Astrocyte (in vitro differentiated cells and primary cell): ENCODE measurements around the gene THADA.

Source experiments
- EZH2 ChIP-seq: IDR thresholded peaks from 2 replicates; pipeline ENCODE4 v1.6.1; 2012; ENCODE audit warnings: mild to moderate bottlenecking, low read length, inconsistent platforms; ENCODE audit not compliant: insufficient read depth
- TF ChIP-seq, protein P1 (sequence below): IDR thresholded peaks from 2 replicates; pipeline ENCODE4 v1.5.1; 2011; ENCODE audit warnings: low read depth, mild to moderate bottlenecking, inconsistent platforms, low read length, moderate library complexity; ENCODE audit not compliant: insufficient read depth

DNA sequence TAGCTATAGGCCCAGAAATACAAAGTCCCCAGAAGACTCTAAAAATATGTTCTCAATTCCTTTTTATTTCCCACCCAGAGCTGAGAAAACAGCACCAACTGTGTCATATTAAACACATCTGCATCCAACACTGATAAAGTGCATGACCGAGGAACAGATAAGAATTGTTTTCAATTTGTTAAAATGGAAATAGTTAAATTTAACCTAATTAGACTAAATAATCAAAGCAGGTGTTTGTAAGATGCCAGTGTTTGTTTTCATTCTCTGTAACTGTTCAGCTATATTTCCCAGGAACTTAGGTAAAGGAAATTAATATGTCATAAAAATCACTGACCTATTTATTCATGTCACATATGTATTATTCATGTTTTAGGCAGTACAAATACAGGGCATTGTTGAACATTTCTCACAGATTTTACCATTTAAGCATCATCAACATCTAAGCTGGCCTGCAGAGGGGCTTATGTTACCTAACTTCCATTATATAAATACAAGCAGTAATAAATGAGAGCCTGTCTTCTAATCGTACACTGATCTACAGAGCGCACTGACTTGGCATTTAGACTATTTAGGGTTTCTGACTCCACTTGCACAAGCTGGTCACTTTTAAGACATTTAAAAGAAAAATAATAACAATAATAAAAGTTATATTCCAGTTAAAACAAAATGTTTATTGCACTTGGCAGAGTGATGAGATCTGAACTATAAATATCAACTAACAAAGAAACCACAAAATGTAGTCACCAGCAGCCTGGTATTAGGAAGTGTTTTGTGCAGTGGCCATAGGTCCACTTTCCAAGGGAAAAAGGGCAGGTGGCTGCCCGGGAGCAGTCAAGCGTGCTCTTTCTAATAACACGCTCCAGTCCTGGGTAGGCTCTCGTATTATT lies 282.8 kb downstream of the THADA start:
- TF ChIP-seq, protein P1, sequence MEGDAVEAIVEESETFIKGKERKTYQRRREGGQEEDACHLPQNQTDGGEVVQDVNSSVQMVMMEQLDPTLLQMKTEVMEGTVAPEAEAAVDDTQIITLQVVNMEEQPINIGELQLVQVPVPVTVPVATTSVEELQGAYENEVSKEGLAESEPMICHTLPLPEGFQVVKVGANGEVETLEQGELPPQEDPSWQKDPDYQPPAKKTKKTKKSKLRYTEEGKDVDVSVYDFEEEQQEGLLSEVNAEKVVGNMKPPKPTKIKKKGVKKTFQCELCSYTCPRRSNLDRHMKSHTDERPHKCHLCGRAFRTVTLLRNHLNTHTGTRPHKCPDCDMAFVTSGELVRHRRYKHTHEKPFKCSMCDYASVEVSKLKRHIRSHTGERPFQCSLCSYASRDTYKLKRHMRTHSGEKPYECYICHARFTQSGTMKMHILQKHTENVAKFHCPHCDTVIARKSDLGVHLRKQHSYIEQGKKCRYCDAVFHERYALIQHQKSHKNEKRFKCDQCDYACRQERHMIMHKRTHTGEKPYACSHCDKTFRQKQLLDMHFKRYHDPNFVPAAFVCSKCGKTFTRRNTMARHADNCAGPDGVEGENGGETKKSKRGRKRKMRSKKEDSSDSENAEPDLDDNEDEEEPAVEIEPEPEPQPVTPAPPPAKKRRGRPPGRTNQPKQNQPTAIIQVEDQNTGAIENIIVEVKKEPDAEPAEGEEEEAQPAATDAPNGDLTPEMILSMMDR = no peak
- TF ChIP-seq EZH2 = no peak
